Measurements from ENCODE around the gene CWC27.

GRCh38 chr5:64872044-64872443 lies 103.3 kb downstream of the CWC27 start:
- no peak for TF ChIP-seq CTCF (IDR thresholded peaks at IDR 0.05)
- TF ChIP-seq EZH2 (IDR thresholded peaks at IDR 0.05), result no peak
